ENCODE data around the gene LRRC37B. TPM values are rescaled to one million over a fixed set of nuclear protein-coding genes. Genes with fewer than 3 reads are reported as not detected.
"Not testable (repeated sequence)": the region's sequence is repeated elsewhere in the genome, so short reads cannot be mapped to it uniquely, and the experiment has no call there.

The LRRC37B gene
- polyA plus RNA-seq, 2 donors: 6.1 to 14.2 TPM

DNA sequence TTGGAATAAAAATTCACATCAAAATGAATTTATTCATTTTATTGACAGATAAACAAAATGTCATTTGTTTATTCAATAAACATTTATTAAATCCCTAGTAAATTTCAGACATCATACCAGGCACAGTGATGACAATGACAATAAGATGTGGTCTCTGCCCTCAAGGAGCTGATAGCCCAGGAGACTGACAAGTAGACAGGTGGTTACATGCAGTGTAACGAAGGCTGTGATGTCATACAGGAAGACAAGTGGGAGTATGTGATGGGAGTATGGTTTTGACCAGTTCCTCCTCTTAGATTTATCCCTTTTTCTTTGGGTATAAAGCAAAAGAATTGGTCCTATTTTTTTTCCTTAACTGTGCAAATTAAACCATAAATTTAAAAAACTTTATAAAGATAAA, 26.6 kb downstream of the LRRC37B start:
- WGBS, 2 donors: 68 to 88% methylated on average over 1 of the region's 1 CpG
- H3K9me3 ChIP-seq (ENCODE audit: control insufficient read depth in 2 of 2, insufficient read depth in 1 of 2, low read depth in 1 of 2, low read length in 1 of 2); H3K4me1 ChIP-seq (ENCODE audit: control insufficient read depth in 2 of 2, insufficient read depth in 2 of 2, low read length in 1 of 2); H3K4me3 ChIP-seq (ENCODE audit: low read depth in 1 of 2, low read length in 2 of 2); H3K36me3 ChIP-seq (ENCODE audit: control insufficient read depth in 2 of 2, insufficient read depth in 2 of 2, low read length in 1 of 2); H3K27me3 ChIP-seq (ENCODE audit: control insufficient read depth in 1 of 2, insufficient read depth in 2 of 2, low read length in 2 of 2); H3K27ac ChIP-seq (ENCODE audit: low read depth in 2 of 2, low read length in 1 of 2): not testable (repeated sequence)

DNA sequence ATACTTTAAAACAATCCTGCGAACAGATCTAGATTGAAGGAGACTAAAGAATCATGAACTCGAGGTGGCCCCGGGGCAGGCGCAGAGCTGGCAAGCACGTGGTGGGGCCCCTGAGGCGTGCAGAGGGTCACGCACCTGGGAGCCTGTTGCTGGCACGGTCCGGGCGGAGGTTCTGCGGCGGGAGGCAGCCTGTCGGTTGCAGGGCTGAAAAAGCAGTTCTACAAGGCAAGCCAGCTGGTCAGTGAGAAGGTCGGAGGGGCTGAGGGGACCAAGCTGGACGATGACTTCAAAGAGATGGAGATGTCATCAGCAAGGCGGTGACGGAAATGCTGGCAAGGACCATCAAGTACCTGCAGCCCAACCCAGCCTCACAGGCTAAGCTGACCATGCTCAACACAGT, 33.1 kb downstream of the LRRC37B start:
- not testable (repeated sequence) for H3K9me3 ChIP-seq (ENCODE audit: control insufficient read depth in 2 of 2, insufficient read depth in 1 of 2, low read depth in 1 of 2, low read length in 1 of 2); H3K27ac ChIP-seq (ENCODE audit: low read depth in 2 of 2, low read length in 1 of 2); H3K4me3 ChIP-seq (ENCODE audit: low read depth in 1 of 2, low read length in 2 of 2); H3K27me3 ChIP-seq (ENCODE audit: control insufficient read depth in 1 of 2, insufficient read depth in 2 of 2, low read length in 2 of 2); H3K4me1 ChIP-seq (ENCODE audit: control insufficient read depth in 2 of 2, insufficient read depth in 2 of 2, low read length in 1 of 2)
- peaks cover 0 to 14% of the 10 kb centered on the region in 2 donors for H3K36me3 ChIP-seq (ENCODE audit: control insufficient read depth in 2 of 2, insufficient read depth in 2 of 2, low read length in 1 of 2)
- 94 to 97% methylated on average over 17 of the region's 17 CpGs for WGBS, 2 donors

DNA sequence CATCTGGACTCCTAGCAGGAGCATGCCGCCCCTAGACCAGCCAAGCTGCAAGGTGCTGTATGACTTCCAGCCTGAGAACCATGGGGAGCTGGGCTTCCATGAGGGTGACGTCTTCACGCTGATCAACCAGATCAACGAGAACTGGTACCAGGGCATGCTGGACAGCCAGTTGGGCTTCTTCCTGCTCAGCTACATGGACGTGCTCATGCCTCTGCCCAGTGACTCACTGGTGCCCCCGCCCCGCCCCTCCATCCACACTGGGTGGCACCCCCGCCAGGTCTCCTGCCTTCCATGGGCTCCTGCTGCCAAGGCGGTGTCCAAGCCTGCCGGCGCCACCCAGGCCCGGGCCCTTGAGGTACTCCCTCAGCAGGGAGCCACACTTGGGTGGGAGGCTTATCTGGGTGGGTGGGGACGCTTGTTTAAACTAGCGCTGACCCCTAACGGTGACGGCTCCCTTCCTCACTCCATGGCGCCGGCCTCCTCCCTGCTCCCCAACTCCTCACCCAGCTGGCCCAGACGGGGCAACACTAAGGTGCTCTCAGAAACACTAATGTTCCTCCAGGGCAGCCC, 34.2 kb downstream of the LRRC37B start:
- 89 to 96% methylated on average over 19 of the region's 19 CpGs for WGBS, 2 donors
- H3K36me3 ChIP-seq (ENCODE audit: control insufficient read depth in 2 of 2, insufficient read depth in 2 of 2, low read length in 1 of 2): peaks cover 0 to 14% of the 10 kb centered on the region in 2 donors

DNA sequence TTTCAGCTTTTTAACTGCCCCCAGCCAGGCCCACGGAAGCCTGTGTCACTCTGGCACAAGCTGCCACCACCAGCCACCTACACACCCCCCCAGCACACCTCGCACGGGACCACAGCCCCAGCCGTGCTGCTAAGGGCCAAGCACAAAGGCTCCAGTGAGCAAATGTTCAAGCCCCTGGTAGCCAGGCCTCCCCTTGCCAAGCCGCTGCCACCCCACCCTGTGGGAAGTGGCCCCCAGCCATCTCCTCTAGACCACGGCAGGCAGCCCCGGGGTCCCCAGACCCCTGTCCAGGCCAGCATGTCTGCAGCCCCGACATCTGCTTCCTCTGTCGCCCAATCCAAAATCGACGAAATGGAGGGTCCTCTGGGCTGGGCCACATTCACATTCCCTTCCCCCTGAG, 35.1 kb downstream of the LRRC37B start:
- not testable (repeated sequence) for H3K4me3 ChIP-seq (ENCODE audit: low read depth in 1 of 2, low read length in 2 of 2); H3K27ac ChIP-seq (ENCODE audit: low read depth in 2 of 2, low read length in 1 of 2); H3K27me3 ChIP-seq (ENCODE audit: control insufficient read depth in 1 of 2, insufficient read depth in 2 of 2, low read length in 2 of 2); H3K9me3 ChIP-seq (ENCODE audit: control insufficient read depth in 2 of 2, insufficient read depth in 1 of 2, low read depth in 1 of 2, low read length in 1 of 2); H3K4me1 ChIP-seq (ENCODE audit: control insufficient read depth in 2 of 2, insufficient read depth in 2 of 2, low read length in 1 of 2)
- H3K36me3 ChIP-seq (ENCODE audit: control insufficient read depth in 2 of 2, insufficient read depth in 2 of 2, low read length in 1 of 2): peaks cover 0 to 14% of the 10 kb centered on the region in 2 donors
- 96 to 98% methylated on average over 8 to 10 of the region's 11 CpGs for WGBS, 2 donors

More for the DNA sequence above, 34.2 kb downstream of the LRRC37B start:
- not testable (repeated sequence) for H3K4me1 ChIP-seq (ENCODE audit: control insufficient read depth in 2 of 2, insufficient read depth in 2 of 2, low read length in 1 of 2); H3K27me3 ChIP-seq (ENCODE audit: control insufficient read depth in 1 of 2, insufficient read depth in 2 of 2, low read length in 2 of 2); H3K4me3 ChIP-seq (ENCODE audit: low read depth in 1 of 2, low read length in 2 of 2); H3K27ac ChIP-seq (ENCODE audit: low read depth in 2 of 2, low read length in 1 of 2); H3K9me3 ChIP-seq (ENCODE audit: control insufficient read depth in 2 of 2, insufficient read depth in 1 of 2, low read depth in 1 of 2, low read length in 1 of 2)

DNA sequence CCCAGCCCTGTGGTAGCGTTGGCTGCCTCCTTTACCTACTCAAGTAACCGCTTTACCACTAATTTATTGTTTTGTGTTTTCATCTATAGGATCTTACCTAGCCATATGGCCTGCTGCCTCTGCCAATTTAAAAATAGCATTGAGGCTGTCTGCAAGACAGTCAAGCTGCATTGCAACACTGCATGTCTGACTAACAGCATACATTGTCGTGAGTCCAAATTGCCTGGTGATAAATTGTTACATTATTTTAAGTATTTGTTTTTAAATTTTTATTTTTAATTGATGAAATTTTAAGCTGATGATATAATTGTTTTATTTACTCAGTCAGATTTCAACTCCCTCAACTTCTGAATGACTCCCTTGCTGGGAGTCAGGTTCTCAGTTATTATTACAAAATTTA, 38.4 kb downstream of the LRRC37B start:
- 85 to 91% methylated on average over 3 of the region's 3 CpGs for WGBS, 2 donors
- H3K36me3 ChIP-seq (ENCODE audit: control insufficient read depth in 2 of 2, insufficient read depth in 2 of 2, low read length in 1 of 2); H3K9me3 ChIP-seq (ENCODE audit: control insufficient read depth in 2 of 2, insufficient read depth in 1 of 2, low read depth in 1 of 2, low read length in 1 of 2); H3K4me1 ChIP-seq (ENCODE audit: control insufficient read depth in 2 of 2, insufficient read depth in 2 of 2, low read length in 1 of 2); H3K4me3 ChIP-seq (ENCODE audit: low read depth in 1 of 2, low read length in 2 of 2); H3K27me3 ChIP-seq (ENCODE audit: control insufficient read depth in 1 of 2, insufficient read depth in 2 of 2, low read length in 2 of 2); H3K27ac ChIP-seq (ENCODE audit: low read depth in 2 of 2, low read length in 1 of 2): not testable (repeated sequence)

DNA sequence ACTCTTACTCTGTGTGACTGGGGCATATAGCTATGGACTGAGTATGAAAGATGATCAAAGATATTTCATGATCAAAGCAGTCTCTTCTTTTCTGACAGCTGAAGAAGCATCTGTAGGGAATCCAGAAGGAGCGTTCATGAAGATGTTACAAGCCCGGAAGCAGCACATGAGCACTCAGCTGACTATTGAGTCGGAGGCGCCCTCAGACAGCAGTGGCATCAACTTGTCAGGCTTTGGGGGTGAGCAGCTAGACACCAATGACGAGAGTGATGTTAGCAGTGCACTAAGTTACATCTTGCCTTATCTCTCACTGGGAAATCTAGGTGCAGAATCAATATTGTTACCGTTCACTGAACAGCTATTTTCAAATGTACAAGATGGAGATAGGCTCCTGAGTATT, 40.5 kb downstream of the LRRC37B start:
- not testable (repeated sequence) for H3K4me1 ChIP-seq (ENCODE audit: control insufficient read depth in 2 of 2, insufficient read depth in 2 of 2, low read length in 1 of 2); H3K9me3 ChIP-seq (ENCODE audit: control insufficient read depth in 2 of 2, insufficient read depth in 1 of 2, low read depth in 1 of 2, low read length in 1 of 2); H3K4me3 ChIP-seq (ENCODE audit: low read depth in 1 of 2, low read length in 2 of 2); H3K36me3 ChIP-seq (ENCODE audit: control insufficient read depth in 2 of 2, insufficient read depth in 2 of 2, low read length in 1 of 2); H3K27me3 ChIP-seq (ENCODE audit: control insufficient read depth in 1 of 2, insufficient read depth in 2 of 2, low read length in 2 of 2); H3K27ac ChIP-seq (ENCODE audit: low read depth in 2 of 2, low read length in 1 of 2)
- 90 to 97% methylated on average over 6 of the region's 6 CpGs for WGBS, 2 donors

DNA sequence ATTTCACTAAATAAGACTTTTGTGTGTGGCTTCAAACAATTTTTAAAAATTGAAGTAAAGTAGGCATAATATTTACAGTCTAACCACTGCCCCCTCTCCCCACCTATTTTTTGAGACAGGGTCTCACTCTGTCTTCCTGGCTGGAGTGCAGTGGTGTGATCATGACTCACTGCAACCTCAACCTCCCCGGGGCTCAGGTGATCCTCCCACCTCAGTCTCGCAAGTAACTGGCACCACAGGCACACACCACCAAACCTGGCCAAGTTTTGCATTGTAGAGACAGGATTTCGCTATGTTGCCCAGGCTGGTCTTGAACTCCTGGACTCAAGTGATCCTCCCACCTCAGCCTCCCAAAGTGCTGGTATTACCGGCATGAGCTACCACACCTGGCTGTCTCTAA, 47.8 kb downstream of the LRRC37B start:
- not testable (repeated sequence) for H3K27ac ChIP-seq (ENCODE audit: low read depth in 2 of 2, low read length in 1 of 2); H3K36me3 ChIP-seq (ENCODE audit: control insufficient read depth in 2 of 2, insufficient read depth in 2 of 2, low read length in 1 of 2); H3K4me1 ChIP-seq (ENCODE audit: control insufficient read depth in 2 of 2, insufficient read depth in 2 of 2, low read length in 1 of 2); H3K9me3 ChIP-seq (ENCODE audit: control insufficient read depth in 2 of 2, insufficient read depth in 1 of 2, low read depth in 1 of 2, low read length in 1 of 2); H3K4me3 ChIP-seq (ENCODE audit: low read depth in 1 of 2, low read length in 2 of 2); H3K27me3 ChIP-seq (ENCODE audit: control insufficient read depth in 1 of 2, insufficient read depth in 2 of 2, low read length in 2 of 2)
- 63 to 79% methylated on average over 3 of the region's 4 CpGs for WGBS, 2 donors

DNA sequence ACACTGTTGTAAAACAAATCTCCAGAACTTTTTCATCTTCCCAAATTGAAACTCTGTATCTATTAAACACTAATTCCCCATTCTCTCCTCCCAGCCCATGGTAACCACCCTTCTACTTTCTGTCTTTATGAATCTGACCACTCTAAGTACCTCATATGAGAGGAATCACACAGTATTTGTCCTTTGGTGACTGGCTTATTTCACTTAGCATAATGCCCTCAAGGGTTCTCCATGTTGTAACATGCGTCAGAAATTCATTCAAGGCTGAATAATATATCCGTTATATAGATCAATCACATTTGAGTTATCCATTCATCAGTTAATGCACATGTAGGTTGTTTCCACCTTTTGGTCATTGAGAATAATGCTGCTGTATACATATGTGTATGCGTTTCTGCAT, 48.2 kb downstream of the LRRC37B start:
- WGBS, 2 donors: 53 to 59% methylated on average over 2 of the region's 3 CpGs
- not testable (repeated sequence) for H3K27me3 ChIP-seq (ENCODE audit: control insufficient read depth in 1 of 2, insufficient read depth in 2 of 2, low read length in 2 of 2); H3K9me3 ChIP-seq (ENCODE audit: control insufficient read depth in 2 of 2, insufficient read depth in 1 of 2, low read depth in 1 of 2, low read length in 1 of 2); H3K36me3 ChIP-seq (ENCODE audit: control insufficient read depth in 2 of 2, insufficient read depth in 2 of 2, low read length in 1 of 2); H3K27ac ChIP-seq (ENCODE audit: low read depth in 2 of 2, low read length in 1 of 2); H3K4me3 ChIP-seq (ENCODE audit: low read depth in 1 of 2, low read length in 2 of 2); H3K4me1 ChIP-seq (ENCODE audit: control insufficient read depth in 2 of 2, insufficient read depth in 2 of 2, low read length in 1 of 2)

DNA sequence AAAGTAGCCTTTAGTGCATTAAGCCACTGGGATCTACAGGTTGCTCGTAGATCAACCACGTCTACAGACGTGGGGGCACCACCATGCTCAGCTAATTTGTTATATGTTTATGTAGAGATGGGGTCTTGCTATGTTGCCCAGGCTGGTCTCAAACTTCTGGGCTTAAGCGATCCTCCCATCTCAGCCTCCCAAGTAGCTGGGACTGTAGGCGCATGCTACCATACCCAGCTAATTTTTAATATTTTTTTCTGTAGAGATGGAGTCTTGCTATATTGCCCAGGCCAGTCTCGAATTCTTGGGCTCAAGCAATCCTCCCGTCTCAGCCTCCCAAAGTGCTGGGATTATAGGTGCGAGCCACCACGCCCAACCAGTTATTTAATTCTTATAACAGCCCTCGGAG, 49.3 kb downstream of the LRRC37B start:
- 94 to 95% methylated on average over 7 of the region's 10 CpGs for WGBS, 2 donors
- not testable (repeated sequence) for H3K4me1 ChIP-seq (ENCODE audit: control insufficient read depth in 2 of 2, insufficient read depth in 2 of 2, low read length in 1 of 2); H3K9me3 ChIP-seq (ENCODE audit: control insufficient read depth in 2 of 2, insufficient read depth in 1 of 2, low read depth in 1 of 2, low read length in 1 of 2); H3K36me3 ChIP-seq (ENCODE audit: control insufficient read depth in 2 of 2, insufficient read depth in 2 of 2, low read length in 1 of 2); H3K27me3 ChIP-seq (ENCODE audit: control insufficient read depth in 1 of 2, insufficient read depth in 2 of 2, low read length in 2 of 2); H3K4me3 ChIP-seq (ENCODE audit: low read depth in 1 of 2, low read length in 2 of 2); H3K27ac ChIP-seq (ENCODE audit: low read depth in 2 of 2, low read length in 1 of 2)

DNA sequence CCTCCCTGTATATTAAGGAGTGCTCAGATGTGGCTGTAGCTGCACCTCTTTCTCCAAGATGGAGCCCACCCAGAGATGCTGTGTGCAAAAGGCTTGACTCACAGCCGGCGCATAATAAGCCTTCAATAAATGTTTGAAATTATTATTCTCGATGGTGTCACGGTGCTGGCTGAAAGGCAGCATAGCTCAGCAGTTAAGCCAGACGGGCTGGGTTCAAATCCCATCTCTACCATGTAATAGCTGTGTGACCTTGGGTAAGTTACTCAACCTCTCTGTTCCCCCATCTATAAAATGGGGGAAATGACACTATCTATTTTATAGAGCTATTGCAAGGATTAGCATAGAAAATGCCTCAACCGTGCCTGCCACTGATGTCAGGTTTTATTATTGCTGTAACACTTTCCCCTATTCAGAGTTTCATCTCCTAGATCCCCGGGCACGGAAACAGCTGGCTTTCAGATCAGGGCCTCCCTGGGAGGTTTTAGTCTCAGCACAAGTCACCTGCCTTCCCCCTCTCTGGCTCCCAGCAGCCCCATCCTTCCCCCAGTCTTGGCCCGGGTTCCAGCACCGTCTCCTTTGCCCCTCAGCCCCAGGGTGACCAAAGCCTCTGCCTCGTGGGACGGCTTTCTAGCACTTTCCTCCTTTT, 50.4 kb downstream of the LRRC37B start:
- H3K27me3 ChIP-seq (ENCODE audit: control insufficient read depth in 1 of 2, insufficient read depth in 2 of 2, low read length in 2 of 2); H3K4me3 ChIP-seq (ENCODE audit: low read depth in 1 of 2, low read length in 2 of 2); H3K27ac ChIP-seq (ENCODE audit: low read depth in 2 of 2, low read length in 1 of 2); H3K4me1 ChIP-seq (ENCODE audit: control insufficient read depth in 2 of 2, insufficient read depth in 2 of 2, low read length in 1 of 2); H3K9me3 ChIP-seq (ENCODE audit: control insufficient read depth in 2 of 2, insufficient read depth in 1 of 2, low read depth in 1 of 2, low read length in 1 of 2); H3K36me3 ChIP-seq (ENCODE audit: control insufficient read depth in 2 of 2, insufficient read depth in 2 of 2, low read length in 1 of 2): not testable (repeated sequence)
- 74 to 77% methylated on average over 11 of the region's 12 CpGs for WGBS, 2 donors
